GM23338 (cell line): ENCODE results near the gene CDCA5.

Experiments used
- CREB1 ChIP-seq: fragments of 250-450 bp; sonication (Bioruptor Pico); IDR thresholded peaks from 2 replicates; pipeline ENCODE4 v1.5.0; 2020; ENCODE audit warnings: low read depth, mild to moderate bottlenecking, moderate library complexity
- CTCF ChIP-seq, 2 experiments: fragments of 200-600 bp in 1 of 2; sonication (generic) in 1 of 2; conservative IDR thresholded peaks; 2 replicates each; pipeline versions ENCODE4 v1.5.1 to v1.6.1; 2016 to 2017; ENCODE audit warnings: antibody characterized with exemption in 2 of 2, low read depth in 2 of 2, mild to moderate bottlenecking in 2 of 2, moderate library complexity in 1 of 2
- ETS1 ChIP-seq: IDR thresholded peaks from 2 replicates; pipeline ENCODE4 v1.6.1; 2016; ENCODE audit warnings: antibody characterized with exemption
- EZH2 ChIP-seq: fragments of 200-600 bp; sonication (generic); IDR thresholded peaks from one replicate; pipeline ENCODE4 v1.8.0; 2017; ENCODE audit warnings: antibody characterized with exemption, mild to moderate bottlenecking, low read depth; ENCODE audit not compliant: unreplicated experiment
- EZH2phosphoT487 ChIP-seq: fragments of 200-600 bp; sonication (generic); IDR thresholded peaks from one replicate; pipeline ENCODE4 v1.8.1; 2018; ENCODE audit warnings: antibody characterized with exemption; ENCODE audit not compliant: unreplicated experiment
- JUNB ChIP-seq: IDR thresholded peaks from one replicate; pipeline ENCODE4 v1.6.1; 2016; ENCODE audit warnings: antibody characterized with exemption; ENCODE audit not compliant: unreplicated experiment
- NANOG ChIP-seq: IDR thresholded peaks from 2 replicates; pipeline ENCODE4 v1.6.1; 2016; ENCODE audit warnings: antibody characterized with exemption, borderline replicate concordance
- POLR2AphosphoS5 ChIP-seq: IDR thresholded peaks from 2 replicates; pipeline ENCODE4 v1.6.1; 2016; ENCODE audit warnings: antibody characterized with exemption, low read depth
- REST ChIP-seq: IDR thresholded peaks from one replicate; pipeline ENCODE4 v1.6.1; 2018; ENCODE audit warnings: antibody characterized with exemption; ENCODE audit not compliant: unreplicated experiment
- STAT1 ChIP-seq: IDR thresholded peaks from one replicate; pipeline ENCODE4 v1.6.1; 2016; ENCODE audit warnings: antibody characterized with exemption; ENCODE audit not compliant: unreplicated experiment
- ZNF114 ChIP-seq: fragments of 250-450 bp; sonication (Bioruptor Pico); IDR thresholded peaks from 2 replicates; pipeline ENCODE4 v1.5.0; 2020; ENCODE audit warnings: mild to moderate bottlenecking, moderate library complexity

- TF ChIP-seq CTCF (conservative IDR thresholded peaks at IDR 0.05; ENCODE audit: low read depth in 2 of 2) (no peak), EZH2 (no peak), EZH2phosphoT487 (no peak), ETS1 (no peak), POLR2AphosphoS5 (no peak), NANOG (no peak), JUNB (no peak), REST (no peak), CREB1 (no peak), ZNF114 (CRISPR knock-in tag) (no peak), STAT1 (no peak)
These were observed 1.6 kb upstream of the CDCA5 start for GRCh38 chr11:65085446-65085845.
